T-cell (primary cell): ENCODE results near the gene HPN. TPM values are rescaled to one million over a fixed set of nuclear protein-coding genes. Genes with fewer than 3 reads are reported as not detected.
"Not testable (repeated sequence)": the region's sequence is repeated elsewhere in the genome, so short reads cannot be mapped to it uniquely, and the experiment has no call there.

Experiments
- ATAC-seq, 4 experiments: fragments of 200-7000 bp in 3 of 4; fragments of 150-1000 bp in 1 of 4; cut with Tn5 transposase; replicated peaks in 1 of 4; 1 replicate in 3 of 4; 2 replicates in 1 of 4; pipeline ENCODE4 v1.10.0; 2021; ENCODE audit warnings: moderate library complexity in 3 of 4, mild to moderate bottlenecking in 2 of 4, moderate number of reproducible peaks in 1 of 4
- CTCF ChIA-PET, 2 donors: fragments of 300-600 bp; sonication (Branson Sonifier 250); formaldehyde crosslinking; loops; one replicate each; lab custom pipeline; 2022; ENCODE audit warnings: antibody characterized with exemption in 2 of 2; lab: Charles Lee
- POLR2A ChIA-PET, 2 donors: fragments of 300-600 bp; sonication (Branson Sonifier 250); formaldehyde crosslinking; loops; one replicate each; lab custom pipeline; 2022; ENCODE audit warnings: antibody characterized with exemption in 2 of 2; lab: Charles Lee
- DNase-seq, 35 experiments: peaks; one replicate each; pipeline versions ENCODE4 v3.0.0 to v3.0.0-alpha.2; 2013 to 2023
- H3K27ac ChIP-seq: one replicate; pipeline ENCODE4 v1.5.1; 2013; ENCODE audit warnings: low read length
- H3K27me3 ChIP-seq, 2 experiments: replicated peaks in 1 of 2; 1 replicate in 1 of 2; 2 replicates in 1 of 2; pipeline versions ENCODE4 v1.6.1 to v1.7.0; 2013; ENCODE audit warnings: low read length in 1 of 2, mixed read lengths in 1 of 2; ENCODE audit not compliant: control insufficient read depth in 2 of 2, insufficient read depth in 2 of 2; ENCODE audit errors: extremely low read depth in 1 of 2
- H3K36me3 ChIP-seq, 2 donors: 1 replicate in 1 of 2; 2 replicates in 1 of 2; pipeline versions ENCODE4 v1.6.1 to v1.7.0; 2013; ENCODE audit warnings: low read length in 1 of 2; ENCODE audit not compliant: control insufficient read depth in 2 of 2, insufficient read depth in 1 of 2; ENCODE audit errors: extremely low read depth in 1 of 2
- H3K4me1 ChIP-seq, 2 experiments: 1 replicate in 1 of 2; 2 replicates in 1 of 2; pipeline versions ENCODE4 v1.6.1 to v1.7.0; 2013; ENCODE audit warnings: low read length in 2 of 2, mixed read lengths in 1 of 2; ENCODE audit not compliant: insufficient read depth in 2 of 2, control insufficient read depth in 1 of 2; ENCODE audit errors: extremely low read depth in 1 of 2
- H3K4me3 ChIP-seq, 2 donors: 1 replicate in 1 of 2; 2 replicates in 1 of 2; pipeline versions ENCODE4 v1.5.1 to v1.7.0; 2013; ENCODE audit warnings: mild to moderate bottlenecking in 2 of 2, low read length in 1 of 2, moderate library complexity in 1 of 2; ENCODE audit not compliant: control insufficient read depth in 1 of 2; ENCODE audit errors: extremely low read depth in 1 of 2
- H3K9me3 ChIP-seq: 2 replicates; pipeline ENCODE4 v1.7.0; 2013
- H3K27ac Mint-ChIP-seq, 2 donors: one replicate each; pipeline ENCODE4 v1.8.0; 2020 to 2021; ENCODE audit warnings: mild to moderate bottlenecking in 2 of 2, mixed read lengths in 2 of 2
- H3K27me3 Mint-ChIP-seq, 2 donors: one replicate each; pipeline ENCODE4 v1.8.0; 2021 to 2022; ENCODE audit warnings: mixed read lengths in 2 of 2
- H3K36me3 Mint-ChIP-seq: one replicate; pipeline ENCODE4 v1.8.0; 2021; ENCODE audit warnings: mixed read lengths
- H3K4me1 Mint-ChIP-seq, 3 donors: one replicate each; pipeline ENCODE4 v1.8.0; 2020 to 2022; ENCODE audit warnings: mixed read lengths in 3 of 3, mild to moderate bottlenecking in 1 of 3
- H3K4me3 Mint-ChIP-seq, 3 donors: one replicate each; pipeline ENCODE4 v1.8.0; 2020 to 2022; ENCODE audit warnings: mild to moderate bottlenecking in 3 of 3, mixed read lengths in 3 of 3, moderate library complexity in 3 of 3
- H3K9me3 Mint-ChIP-seq, 3 donors: one replicate each; pipeline ENCODE4 v1.8.0; 2020 to 2022; ENCODE audit warnings: mixed read lengths in 3 of 3
- WGBS: methylation state at CpG from one replicate; pipeline ENCODE4 v1.1.5; 2013; ENCODE audit warnings: missing lambda C conversion rate; ENCODE audit not compliant: insufficient coverage; 5-methylcytosine and 5-hydroxymethylcytosine counted together
- total RNA-seq, 35 experiments: library from RNA in 6 of 35; stranded (reverse) in 6 of 35; fragments of 120-200 nt in 1 of 35; gene quantifications; one replicate each; pipeline versions ENCODE4 v1.2.1 to v1.2.4 and lab custom pipeline; 2013 to 2026

Gene HPN
- total RNA-seq, 5 donors from 2014 or later (not counting 1 experiment from before 2014, with no cell fraction given), result 0.41 to 0.51 (median 0.46) TPM; not detected in 2

GRCh38 chr19:35002037-35002535 lies 39.4 kb upstream of the HPN start:
- ChIA-PET POLR2A (interaction anchor here in 1 of 2 donors (1.6 kb wide), 1 partner anchor 10 kb away, joined by 11 read pairs; no protein-coding TSS in a partner anchor), CTCF (interaction anchor here in 1 of 2 donors (1.9 kb wide), 2 partner anchors 10 to 12 kb away, joined by 12 to 15 read pairs; no protein-coding TSS in a partner anchor)
- Mint-ChIP-seq H3K4me3 (peak overlapping the region; percentile 91 to 98 (median 98)), H3K27me3 (no peaks in the 10 kb centered on the region), H3K4me1 (peaks cover 73 to 81% (median 76%) of the 10 kb centered on the region in 3 donors), H3K9me3 (no peaks in the 10 kb centered on the region), H3K36me3 (peaks cover 15% of the 10 kb centered on the region), H3K27ac (peak overlapping the region; percentile 98 to 99)
- Histone ChIP-seq H3K4me3 (peak overlapping the region; percentile 44 to 63), H3K27ac (peak overlapping the region; percentile 18), H3K27me3 (no peaks in the 10 kb centered on the region), H3K9me3 (no peaks in the 10 kb centered on the region), H3K4me1 (peaks cover 25 to 82% of the 10 kb centered on the region in 2 experiments), H3K36me3 (peaks cover 7 to 17% of the 10 kb centered on the region in 2 donors)
- ATAC-seq, result no peak
- WGBS, result 77% methylated on average over 5 of the region's 11 CpGs
- no peak for DNase-seq

GRCh38 chr19:35004517-35005255 lies 36.8 kb upstream of the HPN start:
- POLR2A ChIA-PET, result no interaction called here
- Mint-ChIP-seq H3K27ac (peak overlapping the region; percentile 65 to 98), H3K27me3 (no peaks in the 10 kb centered on the region), H3K4me3 (peak overlapping the region; percentile 18 to 29 (median 24)), H3K9me3 (no peaks in the 10 kb centered on the region), H3K4me1 (peaks cover 58 to 66% (median 61%) of the 10 kb centered on the region in 3 donors), H3K36me3 (peaks cover 20% of the 10 kb centered on the region)
- ATAC-seq (no peak), DNase-seq (no peak)
- Histone ChIP-seq H3K4me1 (peaks cover 11 to 65% of the 10 kb centered on the region in 2 experiments), H3K36me3 (peaks cover 7 to 30% of the 10 kb centered on the region in 2 donors), H3K9me3 (no peaks in the 10 kb centered on the region), H3K27ac (no peak overlapping the region), H3K4me3 (no peak overlapping the region), H3K27me3 (no peaks in the 10 kb centered on the region)
- WGBS, result 95% methylated on average over 8 of the region's 18 CpGs
- CTCF ChIA-PET, result no interaction called here

- CTCF ChIA-PET, result interaction anchor here in 1 of 2 donors (0.5 kb wide), 1 partner anchor 8 kb away, joined by 4 read pairs; no protein-coding TSS in a partner anchor
- Mint-ChIP-seq H3K4me3 (no peak overlapping the region), H3K9me3 (no peaks in the 10 kb centered on the region), H3K27me3 (no peaks in the 10 kb centered on the region), H3K36me3 (peaks cover 24% of the 10 kb centered on the region), H3K4me1 (peaks cover 62 to 70% (median 63%) of the 10 kb centered on the region in 3 donors), H3K27ac (peak overlapping the region; percentile 27 to 77)
- Histone ChIP-seq H3K4me3 (no peak overlapping the region), H3K27me3 (no peaks in the 10 kb centered on the region), H3K4me1 (peaks cover 9 to 68% of the 10 kb centered on the region in 2 experiments), H3K36me3 (peaks cover 10 to 37% of the 10 kb centered on the region in 2 donors), H3K27ac (no peak overlapping the region), H3K9me3 (no peaks in the 10 kb centered on the region)
- ATAC-seq (no peak), DNase-seq (no peak)
- POLR2A ChIA-PET, result no interaction called here
- WGBS, result 96% methylated on average over 6 of the region's 11 CpGs
Observed at GRCh38 chr19:35005256-35005977, 36.1 kb upstream of the HPN start.

GRCh38 chr19:35006007-35006341 lies 35.5 kb upstream of the HPN start:
- peaks cover 28% of the 10 kb centered on the region for H3K36me3 Mint-ChIP-seq
- H3K4me3 ChIP-seq, H3K9me3 Mint-ChIP-seq, H3K4me3 Mint-ChIP-seq, H3K9me3 ChIP-seq, DNase-seq, ATAC-seq, H3K27me3 Mint-ChIP-seq, POLR2A ChIA-PET, H3K27ac ChIP-seq, H3K27me3 ChIP-seq: not testable (repeated sequence)
- Histone ChIP-seq H3K36me3 (peaks cover 13 to 41% of the 10 kb centered on the region in 2 donors), H3K4me1 (peaks cover 11 to 70% of the 10 kb centered on the region in 2 experiments)
- H3K4me1 Mint-ChIP-seq, result peaks cover 67 to 73% (median 67%) of the 10 kb centered on the region in 3 donors
- CTCF ChIA-PET, result interaction anchor here in 1 of 2 donors (0.5 kb wide), 1 partner anchor 7 kb away, joined by 4 read pairs; no protein-coding TSS in a partner anchor
- H3K27ac Mint-ChIP-seq, result peak overlapping the region in 1 of 2 donors; percentile 77
- WGBS, result 100% methylated on average over 5 of the region's 6 CpGs

- no peaks in the 10 kb centered on the region for H3K9me3 ChIP-seq
- DNase-seq, result no peak
- H3K36me3 Mint-ChIP-seq, result peaks cover 32% of the 10 kb centered on the region
- no peak for ATAC-seq
- peaks cover 68 to 73% (median 72%) of the 10 kb centered on the region in 3 donors for H3K4me1 Mint-ChIP-seq
- no peak overlapping the region for H3K4me3 ChIP-seq
- H3K9me3 Mint-ChIP-seq, result no peaks in the 10 kb centered on the region
- H3K27ac ChIP-seq, result no peak overlapping the region
- POLR2A ChIA-PET, result no interaction called here
- H3K27ac Mint-ChIP-seq, result peak overlapping the region; percentile 56 to 77
- H3K36me3 ChIP-seq, result peaks cover 16 to 43% of the 10 kb centered on the region in 2 donors
- H3K27me3 ChIP-seq, result no peaks in the 10 kb centered on the region
- H3K4me1 ChIP-seq, result peaks cover 11 to 70% of the 10 kb centered on the region in 2 experiments
- H3K27me3 Mint-ChIP-seq, result no peaks in the 10 kb centered on the region
- WGBS, result 96% methylated on average over 13 of the region's 15 CpGs
- H3K4me3 Mint-ChIP-seq, result peak overlapping the region in 1 of 3 donors; percentile 4
- CTCF ChIA-PET, result no interaction called here
Observed at GRCh38 chr19:35006342-35006998, 35.1 kb upstream of the HPN start.

GRCh38 chr19:35006999-35007365 lies 34.5 kb upstream of the HPN start:
- H3K4me1 Mint-ChIP-seq, result peaks cover 68 to 74% (median 73%) of the 10 kb centered on the region in 3 donors
- DNase-seq, result no peak
- H3K27ac Mint-ChIP-seq, result peak overlapping the region; percentile 56 to 77
- CTCF ChIA-PET, result no interaction called here
- no peaks in the 10 kb centered on the region for H3K27me3 Mint-ChIP-seq
- H3K4me3 Mint-ChIP-seq, result peak overlapping the region in 1 of 3 donors; percentile 4
- peaks cover 11 to 70% of the 10 kb centered on the region in 2 experiments for H3K4me1 ChIP-seq
- peaks cover 19 to 48% of the 10 kb centered on the region in 2 donors for H3K36me3 ChIP-seq
- peaks cover 32% of the 10 kb centered on the region for H3K36me3 Mint-ChIP-seq
- POLR2A ChIA-PET, result no interaction called here
- 98% methylated on average over 5 of the region's 5 CpGs for WGBS
- H3K9me3 ChIP-seq, result no peaks in the 10 kb centered on the region
- no peak overlapping the region for H3K27ac ChIP-seq
- ATAC-seq, result no peak
- no peak overlapping the region for H3K4me3 ChIP-seq
- H3K9me3 Mint-ChIP-seq, result no peaks in the 10 kb centered on the region
- no peaks in the 10 kb centered on the region for H3K27me3 ChIP-seq
